GM18870 (cell line): ENCODE measurements around the gene TTC39B.
"Not testable (repeated sequence)": the region's sequence is repeated elsewhere in the genome, so short reads cannot be mapped to it uniquely, and the experiment has no call there.

Experiments
- ATAC-seq: cut with Tn5 transposase; IDR thresholded peaks from one replicate; pipeline ENCODE4 v1.9.1; 2021; ENCODE audit warnings: moderate library complexity; ENCODE audit not compliant: unreplicated experiment

Gene TTC39B

GRCh38 chr9:15271403-15271802 lies 35.6 kb downstream of the TTC39B start:
- no peak for ATAC-seq

GRCh38 chr9:15268782-15269181 lies 38.2 kb downstream of the TTC39B start:
- ATAC-seq = no peak

GRCh38 chr9:15268317-15268716 lies 38.7 kb downstream of the TTC39B start:
- ATAC-seq = no peak

GRCh38 chr9:15264918-15265317 lies 42.1 kb downstream of the TTC39B start:
- ATAC-seq = no peak

- no peak for ATAC-seq
Measured at GRCh38 chr9:15262581-15262980, 44.4 kb downstream of the TTC39B start.

GRCh38 chr9:15256426-15256825 lies 50.6 kb downstream of the TTC39B start:
- ATAC-seq = no peak

- no peak for ATAC-seq
Measured at GRCh38 chr9:15253786-15254185, 53.2 kb downstream of the TTC39B start.

- no peak for ATAC-seq
Measured at GRCh38 chr9:15253197-15253596, 53.8 kb downstream of the TTC39B start.

GRCh38 chr9:15249981-15250380 lies 57.0 kb downstream of the TTC39B start:
- no peak for ATAC-seq

GRCh38 chr9:15249042-15249818 lies 57.8 kb downstream of the TTC39B start:
- ATAC-seq = no peak

- ATAC-seq = no peak
Measured at GRCh38 chr9:15248621-15249020, 58.4 kb downstream of the TTC39B start.

- ATAC-seq = no peak
Measured at GRCh38 chr9:15248081-15248480, 58.9 kb downstream of the TTC39B start.

- no peak for ATAC-seq
Measured at GRCh38 chr9:15246708-15247107, 60.3 kb downstream of the TTC39B start.

GRCh38 chr9:15246243-15246642 lies 60.8 kb downstream of the TTC39B start:
- no peak for ATAC-seq

GRCh38 chr9:15244001-15244441 lies 63.0 kb downstream of the TTC39B start:
- no peak for ATAC-seq

GRCh38 chr9:15243081-15243480 lies 63.9 kb downstream of the TTC39B start:
- ATAC-seq = no peak

- no peak for ATAC-seq
Measured at GRCh38 chr9:15240927-15241326, 66.1 kb downstream of the TTC39B start.

- ATAC-seq = no peak
Measured at GRCh38 chr9:15239816-15240215, 67.2 kb downstream of the TTC39B start.

GRCh38 chr9:15238646-15239045 lies 68.4 kb downstream of the TTC39B start:
- ATAC-seq = no peak

- no peak for ATAC-seq
Measured at GRCh38 chr9:15235658-15236057, 71.4 kb downstream of the TTC39B start.

GRCh38 chr9:15233941-15234490 lies 73.0 kb downstream of the TTC39B start:
- ATAC-seq = not testable (repeated sequence)

- ATAC-seq = not testable (repeated sequence)
Measured at GRCh38 chr9:15232706-15233280, 74.2 kb downstream of the TTC39B start.
